Spleen (tissue), 11 donors: ENCODE data around the gene WDFY2. TPM values are rescaled to one million over a fixed set of nuclear protein-coding genes. Genes with fewer than 3 reads are reported as not detected.

Source experiments
- DNase-seq: peaks from one replicate; pipeline ENCODE4 v3.0.0-alpha.2; 2020
- H3K27ac ChIP-seq, 8 donors: fragments of 200-600 bp; sonication (generic) in 7 of 8; 1 replicate in 4 of 8; 2 replicates in 4 of 8; pipeline versions ENCODE4 v1.5.0 to v1.8.0; 2016 to 2021; ENCODE audit warnings: inconsistent platforms in 4 of 8, mild to moderate bottlenecking in 4 of 8, moderate library complexity in 1 of 8
- H3K27me3 ChIP-seq, 7 donors: fragments of 200-600 bp; sonication (generic) in 6 of 7; replicated peaks in 1 of 7; 1 replicate in 4 of 7; 2 replicates in 3 of 7; pipeline versions ENCODE4 v1.5.0 to v1.8.0; 2016 to 2021; ENCODE audit warnings: inconsistent platforms in 3 of 7, mild to moderate bottlenecking in 1 of 7
- H3K36me3 ChIP-seq, 6 donors: fragments of 200-600 bp; sonication (generic) in 5 of 6; 1 replicate in 4 of 6; 2 replicates in 2 of 6; pipeline versions ENCODE4 v1.5.0 to v1.8.0; 2016 to 2021; ENCODE audit warnings: inconsistent platforms in 2 of 6
- H3K4me1 ChIP-seq, 6 donors: fragments of 200-600 bp; sonication (generic) in 5 of 6; 1 replicate in 3 of 6; 2 replicates in 3 of 6; pipeline versions ENCODE4 v1.5.0 to v1.8.0; 2016 to 2021; ENCODE audit warnings: inconsistent platforms in 3 of 6
- H3K4me3 ChIP-seq, 8 donors: fragments of 200-600 bp; sonication (generic) in 7 of 8; 1 replicate in 4 of 8; 2 replicates in 4 of 8; pipeline versions ENCODE4 v1.5.0 to v1.8.0; 2016 to 2021; ENCODE audit warnings: inconsistent platforms in 4 of 8, mild to moderate bottlenecking in 4 of 8, moderate library complexity in 2 of 8
- H3K9me3 ChIP-seq, 8 donors: fragments of 200-600 bp; sonication (generic) in 7 of 8; 1 replicate in 4 of 8; 2 replicates in 4 of 8; pipeline versions ENCODE4 v1.5.0 to v1.8.0; 2016 to 2021; ENCODE audit warnings: inconsistent platforms in 4 of 8
- CTCF ChIP-seq, 11 experiments: fragments of 200-600 bp in 7 of 11; fragments of 450-650 bp in 4 of 11; sonication (generic) in 4 of 11; IDR thresholded peaks in 8 of 11; conservative IDR thresholded peaks in 3 of 11; 1 replicate in 7 of 11; 2 replicates in 4 of 11; pipeline versions ENCODE4 v1.4.0 to v1.8.0; 2016 to 2021; ENCODE audit warnings: antibody characterized with exemption in 11 of 11, inconsistent platforms in 4 of 11, mild to moderate bottlenecking in 1 of 11
- POLR2A ChIP-seq, 3 donors: fragments of 450-650 bp; IDR thresholded peaks; one replicate each; pipeline ENCODE4 v1.5.1; 2017; ENCODE audit warnings: antibody characterized with exemption in 3 of 3, mild to moderate bottlenecking in 1 of 3
- POLR2AphosphoS5 ChIP-seq, 3 donors: sonication (generic); formaldehyde crosslinking; IDR thresholded peaks; one replicate each; pipeline ENCODE4 v1.5.1; 2017; ENCODE audit warnings: antibody characterized with exemption in 3 of 3
- WGBS, 5 donors: extraction: QIAGEN DNeasy Blood & Tissue Kit in 3 of 5; methylation state at CpG; one replicate each; pipeline versions ENCODE4 v1.1.5 to v1.1.7; 2013 to 2018; 5-methylcytosine and 5-hydroxymethylcytosine counted together
- intact Hi-C: fragments of 100-400 bp; cut with DNase I; formaldehyde crosslinking; loops from one replicate; pipeline ENCODE4 v1.15.0; 2023; ENCODE audit warnings: low total_unique reads
- polyA plus RNA-seq, 3 donors: library from polyadenylated mRNA; stranded (reverse); fragments of 200-250 nt; gene quantifications; one replicate each; pipeline ENCODE4 v1.2.1, GENCODE V29; 2013
- total RNA-seq, 7 donors: library from RNA; depleted of rRNA in 3 of 7; stranded (reverse); fragments of >200 nt in 3 of 7; fragmentation: NEBNext Ultra II Directional in 4 of 7; extraction: Animal tissue kit (Norgen Biotek cat#: 25700) in 4 of 7; gene quantifications; one replicate each; pipeline versions ENCODE4 v1.1.0 to v1.2.1, GENCODE V29; 2016 to 2021
- donor health status: healthy with polysubstance abuse.
- donor health status: DM: no; HTN: no; CAD: no; lungs with moderate emphysema.
- donor health status: DM: no; HTN: no; CAD: no.
- donor health status: Bipolar disorder and iron deficiency.
- donor health status: healthy.
- donor health status: DM: no; HTN: no; CAD: no.
- donor health status: DM: yes; HTN: yes; CAD: no.

Gene WDFY2
- total and polyA plus RNA-seq, 10 donors = 3.0 to 32.2 (median 24.9) TPM

GRCh38 chr13:51583469-51583874 is 790 bp upstream of the WDFY2 start:
- Histone ChIP-seq H3K27me3 (no peaks in the 10 kb centered on the region), H3K36me3 (no peaks in the 10 kb centered on the region), H3K27ac (peak overlapping the region; percentile 69 to 96 (median 94)), H3K4me1 (peaks cover 6 to 45% (median 30%) of the 10 kb centered on the region in 6 donors), H3K9me3 (no peaks in the 10 kb centered on the region), H3K4me3 (peak overlapping the region; percentile 29 to 99 (median 92))
- intact Hi-C loops = loop anchor here (5.0 kb wide), 1 partner anchor 131 kb away; the partner anchor contains the start of gene INTS6
- TF ChIP-seq CTCF (IDR thresholded peaks at IDR 0.05 in 8 of 11, conservative IDR thresholded peaks at IDR 0.05 in 3 of 11) (no peak), POLR2AphosphoS5 (IDR thresholded peaks at IDR 0.05) (no peak), POLR2A (IDR thresholded peaks at IDR 0.05) (no peak)
- 31 to 41% (median 35%) methylated on average over 5 to 9 of the region's 9 CpGs for WGBS, 5 donors
- DNase-seq = no peak

- TF ChIP-seq POLR2AphosphoS5 (IDR thresholded peaks at IDR 0.05) (no peak), CTCF (IDR thresholded peaks at IDR 0.05 in 8 of 11, conservative IDR thresholded peaks at IDR 0.05 in 3 of 11) (no peak), POLR2A (IDR thresholded peaks at IDR 0.05) (peak in 1 of 3 donors; percentile 32)
These were observed 740 bp downstream of the WDFY2 start for GRCh38 chr13:51584731-51585672.

GRCh38 chr13:51585696-51586095 is 1.4 kb downstream of the WDFY2 start:
- intact Hi-C loops = loop anchor here (5.0 kb wide), 1 partner anchor 217 kb away; the partner anchor contains the start of gene DHRS12
- Histone ChIP-seq H3K27ac (peak overlapping the region in 6 of 8 donors; percentile 86 to 96 (median 94)), H3K27me3 (no peaks in the 10 kb centered on the region), H3K4me3 (peak overlapping the region in 7 of 8 donors; percentile 87 to 99 (median 93)), H3K36me3 (no peaks in the 10 kb centered on the region), H3K4me1 (peaks cover 22 to 67% (median 51%) of the 10 kb centered on the region in 6 donors), H3K9me3 (no peaks in the 10 kb centered on the region)
- WGBS, 5 donors = 24 to 36% (median 31%) methylated on average over 4 of the region's 4 CpGs
- TF ChIP-seq POLR2A (IDR thresholded peaks at IDR 0.05) (no peak), CTCF (IDR thresholded peaks at IDR 0.05 in 8 of 11, conservative IDR thresholded peaks at IDR 0.05 in 3 of 11) (no peak), POLR2AphosphoS5 (IDR thresholded peaks at IDR 0.05) (no peak)
- DNase-seq = no peak

More at GRCh38 chr13:51584731-51585672, 740 bp downstream of the WDFY2 start:
- H3K27ac ChIP-seq = peak overlapping the region; percentile 66 to 96 (median 94)
- H3K4me3 ChIP-seq = peak overlapping the region; percentile 80 to 99 (median 92)
- no peak for DNase-seq
- peaks cover 15 to 60% (median 44%) of the 10 kb centered on the region in 6 donors for H3K4me1 ChIP-seq
- H3K36me3 ChIP-seq = no peaks in the 10 kb centered on the region
- 0 to 1% (median 1%) methylated on average over 32 to 53 of the region's 53 CpGs for WGBS, 5 donors
- H3K27me3 ChIP-seq = no peaks in the 10 kb centered on the region
- no peaks in the 10 kb centered on the region for H3K9me3 ChIP-seq
- intact Hi-C loops = loop anchor here (5.0 kb wide), 2 partner anchors 133 to 217 kb away; partner anchors contain the start of genes DHRS12 and INTS6

- Histone ChIP-seq H3K36me3 (no peaks in the 10 kb centered on the region), H3K4me3 (no peak overlapping the region), H3K27me3 (no peaks in the 10 kb centered on the region), H3K9me3 (no peaks in the 10 kb centered on the region), H3K27ac (no peak overlapping the region), H3K4me1 (peaks cover 28 to 84% (median 63%) of the 10 kb centered on the region in 6 donors)
- intact Hi-C loops = loop anchor here (5.0 kb wide), 1 partner anchor 215 kb away; the partner anchor contains the start of gene DHRS12
- no peak for DNase-seq
- TF ChIP-seq POLR2A (IDR thresholded peaks at IDR 0.05) = no peak
- WGBS, 5 donors = 83 to 91% (median 84%) methylated on average over 3 of the region's 3 CpGs
These were observed 3.1 kb downstream of the WDFY2 start for GRCh38 chr13:51587372-51587771.
